Measurements from ENCODE around the gene MAD1L1. TPM values are rescaled to one million over a fixed set of nuclear protein-coding genes. Genes with fewer than 3 reads are reported as not detected.

MAD1L1 gene
- total and polyA plus RNA-seq, 11 donors = 11.1 to 29.7 (median 20.9) TPM

- ATAC-seq (no peak), DNase-seq (no peak)
- peaks cover 0 to 18% (median 0%) of the 10 kb centered on the region in 9 donors for H3K27me3 ChIP-seq
- H3K27ac ChIP-seq = no peak overlapping the region
- H3K4me3 ChIP-seq = no peak overlapping the region
- no peaks in the 10 kb centered on the region for H3K36me3 ChIP-seq
- intact Hi-C loops (cut with DNase I) = no loop called here
- WGBS, 4 donors = 90 to 95% (median 92%) methylated on average over 3 of the region's 3 CpGs
- no peak for TF ChIP-seq POLR2A (IDR thresholded peaks at IDR 0.05)
- H3K9me3 ChIP-seq = peaks cover 0 to 12% (median 0%) of the 10 kb centered on the region in 12 donors
- H3K4me1 ChIP-seq = no peaks in the 10 kb centered on the region
These were observed 446.9 kb downstream of the MAD1L1 start for GRCh38 chr7:1785839-1786238.

GRCh38 chr7:1781369-1781768, 451.4 kb downstream of the MAD1L1 start:
- TF ChIP-seq POLR2A (IDR thresholded peaks at IDR 0.05) (no peak), CTCF (IDR thresholded peaks at IDR 0.05) (no peak)
- ATAC-seq = no peak
- peaks cover 0 to 21% (median 3%) of the 10 kb centered on the region in 12 donors for H3K9me3 ChIP-seq
- H3K36me3 ChIP-seq = no peaks in the 10 kb centered on the region
- intact Hi-C loops (cut with DNase I) = no loop called here
- 90 to 93% (median 91%) methylated on average over 12 of the region's 12 CpGs for WGBS, 4 donors
- no peaks in the 10 kb centered on the region for H3K4me1 ChIP-seq
- H3K4me3 ChIP-seq = no peak overlapping the region
- no peak overlapping the region for H3K27ac ChIP-seq
- no peak for DNase-seq
- peaks cover 0 to 4% (median 0%) of the 10 kb centered on the region in 9 donors for H3K27me3 ChIP-seq

GRCh38 chr7:1779445-1779844, 453.3 kb downstream of the MAD1L1 start:
- Histone ChIP-seq H3K9me3 (peaks cover 0 to 26% (median 2%) of the 10 kb centered on the region in 12 donors), H3K4me3 (no peak overlapping the region), H3K36me3 (no peaks in the 10 kb centered on the region), H3K27me3 (peaks cover 0 to 4% (median 0%) of the 10 kb centered on the region in 9 donors), H3K27ac (no peak overlapping the region), H3K4me1 (no peaks in the 10 kb centered on the region)
- ATAC-seq (no peak), DNase-seq (no peak)
- WGBS, 4 donors = 86 to 89% (median 87%) methylated on average over 14 of the region's 14 CpGs
- TF ChIP-seq CTCF (IDR thresholded peaks at IDR 0.05) (no peak), POLR2A (IDR thresholded peaks at IDR 0.05) (no peak)
- intact Hi-C loops (cut with DNase I) = no loop called here

GRCh38 chr7:1777122-1777521, 455.6 kb downstream of the MAD1L1 start:
- WGBS, 4 donors = 77 to 84% (median 81%) methylated on average over 6 of the region's 6 CpGs
- intact Hi-C loops (cut with DNase I) = no loop called here
- no peak for ATAC-seq

More at GRCh38 chr7:1777122-1777521, 455.6 kb downstream of the MAD1L1 start:
- no peaks in the 10 kb centered on the region for H3K4me1 ChIP-seq
- peaks cover 0 to 4% (median 0%) of the 10 kb centered on the region in 9 donors for H3K27me3 ChIP-seq
- no peak overlapping the region for H3K4me3 ChIP-seq
- peaks cover 0 to 26% (median 2%) of the 10 kb centered on the region in 12 donors for H3K9me3 ChIP-seq
- H3K27ac ChIP-seq = no peak overlapping the region
- H3K36me3 ChIP-seq = no peaks in the 10 kb centered on the region
- no peak for DNase-seq
- TF ChIP-seq CTCF (IDR thresholded peaks at IDR 0.05) (no peak), POLR2A (IDR thresholded peaks at IDR 0.05) (no peak)
